HepG2 (cell line): ENCODE results near the gene SDR42E2.

Experiments
- ATF2 ChIP-seq: sonication (generic); formaldehyde crosslinking; IDR thresholded peaks from 2 replicates; pipeline ENCODE4 v1.4.0; 2020; ENCODE audit warnings: missing genetic modification reagents
- CTCF ChIP-seq: sonication (generic); formaldehyde crosslinking; IDR thresholded peaks from 2 replicates; pipeline ENCODE4 v1.5.0; 2020; ENCODE audit warnings: mild to moderate bottlenecking, missing genetic modification reagents, moderate library complexity
- ZNF274 ChIP-seq: sonication (generic); formaldehyde crosslinking; IDR thresholded peaks from 2 replicates; pipeline ENCODE4 v1.5.1; 2020; ENCODE audit warnings: mild to moderate bottlenecking, missing genetic modification reagents
- TF ChIP-seq, protein P1 (sequence below): sonication (generic); formaldehyde crosslinking; IDR thresholded peaks from 2 replicates; pipeline ENCODE4 v1.4.0; 2020; ENCODE audit warnings: mild to moderate bottlenecking, missing genetic modification reagents

DNA sequence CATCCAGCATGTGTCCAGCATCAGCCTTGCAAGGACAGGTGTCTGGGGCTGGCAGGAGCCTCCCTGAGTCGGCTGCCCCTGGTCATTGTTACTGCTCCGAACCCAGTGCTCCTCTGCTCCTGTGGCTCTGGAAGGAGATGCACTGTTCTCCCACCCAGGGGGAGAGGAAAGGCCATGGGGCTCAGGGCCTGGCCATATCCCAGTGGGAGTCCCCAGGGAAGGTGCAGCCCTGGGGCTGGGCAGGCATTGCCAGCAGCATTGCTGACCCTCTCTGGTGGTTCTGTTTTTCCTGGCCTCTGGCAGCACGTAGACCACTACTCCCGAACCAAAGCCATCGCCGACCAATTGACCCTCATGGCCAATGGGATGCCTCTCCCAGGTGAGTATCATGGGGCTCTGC, 9.6 kb downstream of the SDR42E2 start:
- TF ChIP-seq, protein P1, sequence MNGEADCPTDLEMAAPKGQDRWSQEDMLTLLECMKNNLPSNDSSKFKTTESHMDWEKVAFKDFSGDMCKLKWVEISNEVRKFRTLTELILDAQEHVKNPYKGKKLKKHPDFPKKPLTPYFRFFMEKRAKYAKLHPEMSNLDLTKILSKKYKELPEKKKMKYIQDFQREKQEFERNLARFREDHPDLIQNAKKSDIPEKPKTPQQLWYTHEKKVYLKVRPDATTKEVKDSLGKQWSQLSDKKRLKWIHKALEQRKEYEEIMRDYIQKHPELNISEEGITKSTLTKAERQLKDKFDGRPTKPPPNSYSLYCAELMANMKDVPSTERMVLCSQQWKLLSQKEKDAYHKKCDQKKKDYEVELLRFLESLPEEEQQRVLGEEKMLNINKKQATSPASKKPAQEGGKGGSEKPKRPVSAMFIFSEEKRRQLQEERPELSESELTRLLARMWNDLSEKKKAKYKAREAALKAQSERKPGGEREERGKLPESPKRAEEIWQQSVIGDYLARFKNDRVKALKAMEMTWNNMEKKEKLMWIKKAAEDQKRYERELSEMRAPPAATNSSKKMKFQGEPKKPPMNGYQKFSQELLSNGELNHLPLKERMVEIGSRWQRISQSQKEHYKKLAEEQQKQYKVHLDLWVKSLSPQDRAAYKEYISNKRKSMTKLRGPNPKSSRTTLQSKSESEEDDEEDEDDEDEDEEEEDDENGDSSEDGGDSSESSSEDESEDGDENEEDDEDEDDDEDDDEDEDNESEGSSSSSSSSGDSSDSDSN = no peak
- TF ChIP-seq CTCF (CRISPR knock-in tag) (no peak), ATF2 (CRISPR knock-in tag) (no peak), ZNF274 (CRISPR knock-in tag) (no peak)
